Panc1 (cell line): Measurements from ENCODE around the gene TOX3. TPM values are rescaled to one million over a fixed set of nuclear protein-coding genes. Genes with fewer than 3 reads are reported as not detected.
A peak's percentile ranks its signal among the peaks of the same experiment; 100 is the strongest.

Experiments
- ATAC-seq: fragments of 200-7000 bp; cut with Tn5 transposase; 2 replicates; pipeline ENCODE4 v1.9.1; 2020; ENCODE audit warnings: mild to moderate bottlenecking, moderate library complexity
- BruUV-seq: library from RNA; stranded (reverse); fragments of 400-500 nt; replicated peaks from 2 replicates; lab custom pipeline; 2021; lab: Mats Ljungman, UMichigan
- CTCF ChIA-PET: fragments of 300-600 bp; sonication (Branson Sonifier 250); formaldehyde crosslinking; loops from one replicate; lab custom pipeline; 2022; ENCODE audit warnings: antibody characterized with exemption; lab: Charles Lee
- POLR2A ChIA-PET: fragments of 300-600 bp; sonication (Branson Sonifier 250); formaldehyde crosslinking; loops from one replicate; lab custom pipeline; 2022; ENCODE audit warnings: antibody characterized with exemption; lab: Charles Lee
- DNase-seq: peaks from one replicate; pipeline ENCODE4 v3.0.0-alpha.2; 2010; ENCODE audit warnings: low read depth, low spot score
- H3K27ac ChIP-seq: 2 replicates; pipeline ENCODE4 v1.5.1; 2011; ENCODE audit warnings: mild to moderate bottlenecking, low read length, inconsistent platforms
- H3K27me3 ChIP-seq: fragments of 200-500 bp; sonication (Bioruptor generic); 2 replicates; pipeline ENCODE4 v1.6.0; 2014; ENCODE audit warnings: low read length, inconsistent platforms; ENCODE audit not compliant: control insufficient read depth, insufficient read depth
- H3K36me3 ChIP-seq: fragments of 200-500 bp; sonication (Bioruptor generic); 2 replicates; pipeline ENCODE4 v1.5.1; 2014; ENCODE audit warnings: inconsistent platforms, mild to moderate bottlenecking, low read length, moderate library complexity; ENCODE audit not compliant: control insufficient read depth, insufficient read depth
- H3K4me1 ChIP-seq: 2 replicates; pipeline ENCODE4 v1.5.1; 2011; ENCODE audit warnings: inconsistent platforms, mild to moderate bottlenecking, low read length, moderate library complexity; ENCODE audit not compliant: control insufficient read depth, insufficient read depth
- H3K4me3 ChIP-seq, 2 experiments: 2 replicates each; pipeline ENCODE4 v1.5.1; 2011 to 2012; ENCODE audit warnings: low read depth in 2 of 2, low read length in 2 of 2, mild to moderate bottlenecking in 2 of 2, inconsistent platforms in 1 of 2, moderate library complexity in 1 of 2
- H3K9me3 ChIP-seq: fragments of 200-500 bp; sonication (Bioruptor generic); 2 replicates; pipeline ENCODE4 v1.5.1; 2014; ENCODE audit warnings: low read depth, mild to moderate bottlenecking, inconsistent platforms, low read length, moderate library complexity; ENCODE audit not compliant: control insufficient read depth, insufficient read depth
- POLR2AphosphoS5 ChIP-seq: IDR thresholded peaks from 2 replicates; pipeline ENCODE4 v1.6.1; 2012; ENCODE audit warnings: mild to moderate bottlenecking, low read depth, low read length, moderate library complexity
- REST ChIP-seq, 2 experiments: IDR thresholded peaks; 2 replicates each; pipeline ENCODE4 v1.6.1; 2011 to 2012; ENCODE audit warnings: low read depth in 2 of 2, control low read depth in 1 of 2, low read length in 1 of 2, mild to moderate bottlenecking in 1 of 2, moderate library complexity in 1 of 2; ENCODE audit not compliant: insufficient read depth in 1 of 2
- SIN3A ChIP-seq: IDR thresholded peaks from 2 replicates; pipeline ENCODE4 v1.6.1; 2012; ENCODE audit warnings: low read depth, mild to moderate bottlenecking, low read length, moderate library complexity, borderline replicate concordance; ENCODE audit not compliant: insufficient read depth
- TCF7L2 ChIP-seq: IDR thresholded peaks from 2 replicates; pipeline ENCODE4 v1.6.1; 2011; ENCODE audit warnings: mild to moderate bottlenecking, low read depth, low read length, inconsistent platforms
- in situ Hi-C: cut with HindIII; loops from 2 replicates; pipeline ENCODE4 v1.10.0; 2016; ENCODE audit warnings: low sequenced_read_pairs, low pct_unique_long_range_greater_than_20kb
- intact Hi-C: fragments of 100-400 bp; cut with micrococcal nuclease; formaldehyde crosslinking; loops from one replicate; pipeline ENCODE4 v1.10.0; 2022; ENCODE audit not compliant: unreplicated experiment
- total RNA-seq: library from RNA; stranded (reverse); gene quantifications from one replicate; pipeline ENCODE4 v1.2.1, GENCODE V29; 2021; ENCODE audit not compliant: unreplicated experiment
- TF ChIP-seq, protein P1 (sequence below): fragments of 450-650 bp; IDR thresholded peaks from 2 replicates; pipeline ENCODE4 v1.5.1; 2017; ENCODE audit warnings: mild to moderate bottlenecking

TOX3 gene
- total RNA-seq, 1 experiment from 2014 or later = 3.4 TPM

DNA sequence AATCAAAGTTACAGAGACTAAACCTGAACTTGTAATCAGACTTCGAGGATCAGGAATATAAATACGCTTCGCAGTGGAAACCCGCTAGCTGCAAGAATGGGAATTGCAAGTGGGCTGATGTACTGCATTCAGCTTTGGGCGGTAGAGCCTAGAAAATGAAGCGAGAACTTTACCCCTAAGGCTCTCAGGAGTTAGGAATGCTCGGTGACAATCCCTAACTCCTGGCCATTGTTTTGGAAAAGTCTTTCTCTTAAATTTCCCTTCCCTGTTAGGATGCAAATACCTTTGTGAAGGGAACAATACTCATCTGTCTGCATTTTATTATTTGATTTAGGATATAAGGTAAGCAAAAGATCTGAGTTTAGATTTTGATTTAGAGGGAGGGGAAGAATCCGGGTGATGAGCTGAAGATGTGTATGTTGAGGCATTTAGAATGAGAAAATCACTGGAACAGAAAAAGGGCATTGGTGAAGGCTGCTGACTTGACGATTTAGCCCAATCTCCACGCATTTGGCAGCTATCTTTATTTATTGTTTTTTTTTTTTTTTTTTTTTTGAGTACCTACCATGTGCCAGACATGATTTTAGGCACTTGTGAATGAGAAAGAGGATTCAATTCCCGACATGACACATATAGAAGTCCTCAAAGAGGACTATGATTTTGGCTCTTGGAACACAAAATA lies 2.2 kb upstream of the TOX3 start:
- Histone ChIP-seq H3K36me3 (no peaks in the 10 kb centered on the region), H3K4me1 (no peaks in the 10 kb centered on the region), H3K4me3 (no peak overlapping the region), H3K9me3 (no peaks in the 10 kb centered on the region), H3K27ac (no peak overlapping the region), H3K27me3 (peaks cover 2% of the 10 kb centered on the region; the same call in 1 of the 2 replicates)
- DNase-seq (no peak), ATAC-seq (no peak)
- ChIA-PET POLR2A (no interaction called here), CTCF (no interaction called here)
- in situ Hi-C loops (no loop called here), intact Hi-C loops (no loop called here)
- no peak for TF ChIP-seq POLR2AphosphoS5
- TF ChIP-seq, protein P1, sequence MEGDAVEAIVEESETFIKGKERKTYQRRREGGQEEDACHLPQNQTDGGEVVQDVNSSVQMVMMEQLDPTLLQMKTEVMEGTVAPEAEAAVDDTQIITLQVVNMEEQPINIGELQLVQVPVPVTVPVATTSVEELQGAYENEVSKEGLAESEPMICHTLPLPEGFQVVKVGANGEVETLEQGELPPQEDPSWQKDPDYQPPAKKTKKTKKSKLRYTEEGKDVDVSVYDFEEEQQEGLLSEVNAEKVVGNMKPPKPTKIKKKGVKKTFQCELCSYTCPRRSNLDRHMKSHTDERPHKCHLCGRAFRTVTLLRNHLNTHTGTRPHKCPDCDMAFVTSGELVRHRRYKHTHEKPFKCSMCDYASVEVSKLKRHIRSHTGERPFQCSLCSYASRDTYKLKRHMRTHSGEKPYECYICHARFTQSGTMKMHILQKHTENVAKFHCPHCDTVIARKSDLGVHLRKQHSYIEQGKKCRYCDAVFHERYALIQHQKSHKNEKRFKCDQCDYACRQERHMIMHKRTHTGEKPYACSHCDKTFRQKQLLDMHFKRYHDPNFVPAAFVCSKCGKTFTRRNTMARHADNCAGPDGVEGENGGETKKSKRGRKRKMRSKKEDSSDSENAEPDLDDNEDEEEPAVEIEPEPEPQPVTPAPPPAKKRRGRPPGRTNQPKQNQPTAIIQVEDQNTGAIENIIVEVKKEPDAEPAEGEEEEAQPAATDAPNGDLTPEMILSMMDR = peak; percentile 40
- no TSS peak for BruUV-seq

GRCh38 chr16:52548261-52549010 lies 1.5 kb upstream of the TOX3 start:
- peaks cover 4% of the 10 kb centered on the region; the same call in 1 of the 2 replicates for H3K27me3 ChIP-seq
- in situ Hi-C loops (no loop called here), intact Hi-C loops (no loop called here)
- ChIA-PET CTCF (no interaction called here), POLR2A (no interaction called here)
- H3K4me1 ChIP-seq = no peaks in the 10 kb centered on the region
- no TSS peak for BruUV-seq
- DNase-seq = no peak
- no peaks in the 10 kb centered on the region for H3K36me3 ChIP-seq
- no peak for TF ChIP-seq REST (IDR thresholded peaks at IDR 0.05; ENCODE audit: insufficient read depth in 1 of 2, low read depth in 2 of 2, low read length in 1 of 2)
- H3K4me3 ChIP-seq = no peak overlapping the region
- H3K27ac ChIP-seq = no peak overlapping the region
- no peak for ATAC-seq
- H3K9me3 ChIP-seq = no peaks in the 10 kb centered on the region

DNA sequence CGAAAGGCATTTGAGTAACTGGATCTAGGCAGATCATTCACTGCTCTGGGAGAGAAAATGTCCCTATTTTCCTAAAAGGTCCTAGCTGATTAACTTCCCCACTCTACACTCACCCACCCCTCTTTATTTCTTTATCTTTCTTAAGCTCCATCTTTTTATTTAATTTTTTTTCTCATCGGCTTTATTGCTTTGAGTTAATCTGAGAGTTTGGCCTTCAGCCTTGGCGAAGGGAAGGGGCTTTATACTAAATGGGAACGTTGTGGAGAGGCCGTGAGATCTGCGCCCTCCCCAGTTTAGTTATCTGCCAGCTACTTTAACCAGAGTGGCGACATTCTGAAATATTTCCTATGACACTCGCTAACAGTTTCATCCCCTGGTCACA lies 882 bp upstream of the TOX3 start:
- H3K36me3 ChIP-seq = no peaks in the 10 kb centered on the region
- H3K27ac ChIP-seq = no peak overlapping the region
- intact Hi-C loops = no loop called here
- H3K4me1 ChIP-seq = no peaks in the 10 kb centered on the region
- in situ Hi-C loops = no loop called here
- ChIA-PET POLR2A (interaction anchor here (0.5 kb wide), 1 partner anchor 516 kb away, joined by 10 read pairs; no protein-coding TSS in a partner anchor), CTCF (no interaction called here)
- BruUV-seq = no TSS peak
- H3K27me3 ChIP-seq = peaks cover 4% of the 10 kb centered on the region; the same call in 1 of the 2 replicates
- TF ChIP-seq TCF7L2 (no peak), POLR2AphosphoS5 (no peak), SIN3A (no peak), REST (IDR thresholded peaks at IDR 0.05; ENCODE audit: insufficient read depth in 1 of 2, low read depth in 2 of 2, low read length in 1 of 2) (no peak)
- TF ChIP-seq, protein P1 = no peak
- H3K9me3 ChIP-seq = no peaks in the 10 kb centered on the region
- DNase-seq (no peak), ATAC-seq (no peak)
- peak overlapping the region in 1 of 2 experiments; percentile 31; a peak in 1 of 4 replicates for H3K4me3 ChIP-seq
